BJ (cell line): ENCODE data around the gene CASQ2. TPM values are rescaled to one million over a fixed set of nuclear protein-coding genes. Genes with fewer than 3 reads are reported as not detected.

Experiments
- CTCF ChIA-PET: fragments of 350-600 bp; formaldehyde crosslinking; extraction: SDS; loops from one replicate; lab custom pipeline; 2021; ENCODE audit warnings: antibody characterized with exemption, inconsistent platforms; lab: Yijun Ruan, JAX
- POLR2A ChIA-PET: fragments of 300-600 bp; sonication (Branson Sonifier 250); formaldehyde crosslinking; extraction: SDS; loops from one replicate; lab custom pipeline; 2021; ENCODE audit warnings: antibody characterized with exemption; lab: Charles Lee
- DNase-seq: peaks from one replicate; pipeline ENCODE4 v3.0.0-alpha.2; 2011; ENCODE audit warnings: low read depth
- H3K27me3 ChIP-seq: 2 replicates; pipeline ENCODE4 v1.6.0; 2011; ENCODE audit warnings: low read length; ENCODE audit not compliant: control insufficient read depth, insufficient read depth
- H3K36me3 ChIP-seq: 2 replicates; pipeline ENCODE4 v1.5.1; 2011; ENCODE audit warnings: low read length; ENCODE audit not compliant: control insufficient read depth, insufficient read depth
- H3K4me3 ChIP-seq: 2 replicates; pipeline ENCODE4 v1.5.1; 2011; ENCODE audit warnings: low read depth, mild to moderate bottlenecking, control low read depth, low read length
- polyA plus RNA-seq: library from polyadenylated mRNA; depleted of rRNA; stranded (reverse); fragments of >200 nt; gene quantifications from 2 replicates; pipeline ENCODE4 v1.2.3, GENCODE V29; 2011
- TF ChIP-seq, protein P1 (sequence below): IDR thresholded peaks from 2 replicates; pipeline ENCODE4 v1.5.1; 2011; ENCODE audit warnings: low read depth, mild to moderate bottlenecking, control low read depth, inconsistent platforms, low read length, moderate library complexity; ENCODE audit not compliant: insufficient read depth

CASQ2 gene
- polyA plus RNA-seq, 1 experiment = not detected

DNA sequence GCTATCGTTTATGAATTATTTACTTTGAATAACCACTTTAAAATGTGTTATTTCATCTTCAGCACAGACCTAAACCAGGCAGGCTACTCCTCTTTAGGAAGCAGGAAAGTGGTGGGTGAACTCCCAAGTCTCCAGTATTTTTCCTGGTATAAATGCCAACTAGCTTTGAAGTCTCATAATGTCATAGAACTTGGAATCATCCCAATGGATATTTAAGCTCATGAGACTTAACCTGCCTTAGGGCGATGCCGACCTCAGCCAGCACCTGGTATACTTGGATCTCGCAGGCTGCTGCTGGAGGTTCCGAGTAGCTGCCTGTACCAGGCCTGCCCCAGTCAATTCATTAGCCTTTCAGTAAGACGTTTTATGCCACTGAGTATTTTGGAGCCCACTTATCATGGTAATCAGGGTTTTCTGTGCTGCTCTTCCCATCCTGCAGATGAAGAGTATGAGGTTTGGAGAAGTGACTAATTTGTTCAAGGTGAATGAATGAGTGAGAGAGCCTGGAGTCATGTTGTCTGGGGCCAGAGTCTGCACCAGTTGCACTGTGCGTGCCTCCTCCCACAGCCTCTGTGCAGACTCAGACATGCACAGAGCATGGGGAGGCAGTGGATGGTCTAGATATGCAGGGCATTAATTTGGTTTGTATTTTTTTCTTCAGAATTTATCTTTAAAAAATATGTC is 91.9 kb downstream of the CASQ2 start:
- CTCF ChIA-PET = no interaction called here
- Histone ChIP-seq H3K36me3 (no peaks in the 10 kb centered on the region; the same call in none of the 2 replicates), H3K27me3 (no peaks in the 10 kb centered on the region), H3K4me3 (no peak overlapping the region)
- TF ChIP-seq, protein P1, sequence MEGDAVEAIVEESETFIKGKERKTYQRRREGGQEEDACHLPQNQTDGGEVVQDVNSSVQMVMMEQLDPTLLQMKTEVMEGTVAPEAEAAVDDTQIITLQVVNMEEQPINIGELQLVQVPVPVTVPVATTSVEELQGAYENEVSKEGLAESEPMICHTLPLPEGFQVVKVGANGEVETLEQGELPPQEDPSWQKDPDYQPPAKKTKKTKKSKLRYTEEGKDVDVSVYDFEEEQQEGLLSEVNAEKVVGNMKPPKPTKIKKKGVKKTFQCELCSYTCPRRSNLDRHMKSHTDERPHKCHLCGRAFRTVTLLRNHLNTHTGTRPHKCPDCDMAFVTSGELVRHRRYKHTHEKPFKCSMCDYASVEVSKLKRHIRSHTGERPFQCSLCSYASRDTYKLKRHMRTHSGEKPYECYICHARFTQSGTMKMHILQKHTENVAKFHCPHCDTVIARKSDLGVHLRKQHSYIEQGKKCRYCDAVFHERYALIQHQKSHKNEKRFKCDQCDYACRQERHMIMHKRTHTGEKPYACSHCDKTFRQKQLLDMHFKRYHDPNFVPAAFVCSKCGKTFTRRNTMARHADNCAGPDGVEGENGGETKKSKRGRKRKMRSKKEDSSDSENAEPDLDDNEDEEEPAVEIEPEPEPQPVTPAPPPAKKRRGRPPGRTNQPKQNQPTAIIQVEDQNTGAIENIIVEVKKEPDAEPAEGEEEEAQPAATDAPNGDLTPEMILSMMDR = no peak
- no peak for DNase-seq
- POLR2A ChIA-PET = no interaction called here

DNA sequence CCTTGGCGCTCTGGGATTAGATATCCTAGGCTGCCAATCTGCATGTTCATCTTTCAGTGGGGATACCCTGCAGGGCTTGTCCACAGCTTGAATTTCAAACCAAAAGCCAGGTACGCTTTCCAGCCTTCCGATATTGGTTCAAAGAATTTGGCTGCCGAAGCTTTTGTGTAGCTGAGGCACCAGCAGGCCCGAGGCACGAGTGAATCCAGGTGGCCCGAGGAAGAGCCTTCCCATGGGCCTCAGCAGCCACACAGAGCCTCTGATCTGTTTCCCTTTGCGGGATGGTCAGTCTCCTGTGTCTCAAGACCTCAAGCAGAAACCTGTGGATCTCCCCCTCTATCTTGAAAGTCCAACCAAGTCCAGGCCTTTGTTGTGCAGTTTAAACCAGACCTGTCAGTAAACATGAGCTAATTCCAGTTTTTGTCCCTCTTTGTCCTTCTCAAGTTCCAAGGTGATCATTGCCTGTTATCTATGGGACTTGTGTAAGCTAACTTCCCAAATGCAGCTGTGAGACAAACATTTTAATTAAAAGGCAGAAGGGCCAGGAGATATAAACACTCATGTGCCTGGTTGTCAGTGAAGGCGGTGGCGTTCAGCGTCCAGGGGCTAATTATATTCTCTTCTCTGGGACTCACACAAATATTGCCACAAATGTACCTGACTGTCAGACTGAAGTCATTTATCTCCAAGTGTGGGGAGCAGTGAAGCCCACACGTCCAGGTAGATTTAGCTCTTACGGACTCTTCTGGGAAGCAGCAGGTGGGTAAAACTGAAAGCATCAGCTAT is 96.1 kb downstream of the CASQ2 start:
- CTCF ChIA-PET = interaction anchor here (3.9 kb wide), 1 partner anchor 35 kb away, joined by 14 read pairs; no protein-coding TSS in a partner anchor
- Histone ChIP-seq H3K4me3 (no peak overlapping the region), H3K36me3 (no peaks in the 10 kb centered on the region; the same call in none of the 2 replicates), H3K27me3 (no peaks in the 10 kb centered on the region)
- TF ChIP-seq, protein P1 = no peak
- POLR2A ChIA-PET = no interaction called here
- DNase-seq = no peak

DNA sequence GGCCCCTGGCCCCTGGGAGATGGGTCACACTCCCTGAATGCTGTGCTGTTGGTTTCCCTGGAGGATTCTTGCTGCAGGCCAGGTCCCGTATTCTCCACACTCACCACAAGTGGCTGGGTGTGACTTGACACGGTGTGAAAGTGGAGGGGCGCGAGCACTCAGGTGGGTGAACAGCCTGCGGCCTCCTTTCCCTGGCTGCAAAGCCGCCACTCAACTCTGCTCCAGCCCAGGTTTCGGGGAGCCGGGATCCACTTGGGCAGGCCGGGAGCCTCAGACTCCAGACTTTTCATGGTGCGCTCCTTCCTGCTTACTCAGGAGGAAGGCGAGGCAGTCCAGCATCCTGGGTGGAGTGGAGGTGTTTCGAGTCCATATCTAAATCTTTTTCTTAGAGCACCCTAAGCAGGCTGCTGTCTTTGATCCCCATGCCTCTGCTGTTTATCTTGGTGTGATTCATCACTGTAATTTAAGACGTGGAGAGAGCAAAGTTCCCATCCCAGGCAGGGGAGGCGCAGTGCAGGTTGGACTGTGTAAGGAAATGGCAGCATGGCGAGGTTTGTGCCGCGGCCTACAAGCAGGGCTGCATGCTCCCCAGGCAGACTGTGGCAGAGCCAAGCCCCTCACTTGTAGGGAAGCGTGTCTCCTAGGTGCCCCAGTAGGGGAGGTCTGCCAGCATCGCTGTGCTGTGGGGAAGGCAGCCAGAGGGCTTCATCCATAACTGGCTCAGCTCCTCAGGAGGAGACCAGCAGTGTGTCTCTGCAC is 97.2 kb downstream of the CASQ2 start:
- Histone ChIP-seq H3K4me3 (no peak overlapping the region), H3K27me3 (no peaks in the 10 kb centered on the region), H3K36me3 (peaks cover under 1% of the 10 kb centered on the region)
- TF ChIP-seq, protein P1 = no peak
- no peak for DNase-seq
- POLR2A ChIA-PET = no interaction called here
- CTCF ChIA-PET = interaction anchor here (1.3 to 3.9 kb wide), 2 partner anchors 8 to 36 kb away, joined by 4 to 14 read pairs; no protein-coding TSS in a partner anchor

DNA sequence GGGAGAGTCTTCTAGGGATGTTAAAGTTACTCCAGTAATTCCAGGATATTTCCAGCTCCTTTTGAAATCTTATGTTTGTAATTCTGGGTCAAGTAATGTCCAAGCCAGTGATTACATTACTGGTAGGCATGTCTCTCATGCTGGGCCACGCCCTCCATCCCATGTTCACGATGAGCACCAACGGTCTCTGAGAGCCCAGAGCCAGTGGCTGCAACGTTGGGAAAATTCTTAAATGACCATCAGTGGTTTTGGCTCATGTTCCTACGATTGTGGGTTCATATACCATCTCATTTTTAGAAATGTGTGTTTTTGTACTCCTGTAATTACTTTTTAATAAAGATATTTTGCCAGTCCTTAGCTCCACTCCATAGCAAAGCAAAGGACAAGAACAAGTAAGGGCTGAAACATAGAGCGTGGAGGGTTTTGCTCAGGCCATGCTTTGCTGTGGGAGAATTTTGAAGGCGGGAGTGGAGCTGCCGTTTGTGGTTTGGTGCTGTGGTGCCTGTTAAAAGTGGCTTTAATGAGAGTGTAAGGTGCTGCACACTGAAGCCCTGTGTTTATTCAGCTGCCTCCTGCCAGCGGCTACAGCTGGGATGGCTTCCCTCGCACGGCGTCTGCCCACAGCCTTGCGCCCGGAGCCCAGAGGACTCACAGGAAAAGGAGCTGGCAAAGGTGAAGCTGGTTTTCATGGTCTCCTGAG is 97.9 kb downstream of the CASQ2 start:
- H3K4me3 ChIP-seq = no peak overlapping the region
- no peaks in the 10 kb centered on the region for H3K27me3 ChIP-seq
- DNase-seq = no peak
- ChIA-PET CTCF (interaction anchor here (0.8 to 1.3 kb wide), 4 partner anchors 9 to 31 kb away, joined by 3 to 4 read pairs (median 4); no protein-coding TSS in a partner anchor), POLR2A (no interaction called here)
- peaks cover 3% of the 10 kb centered on the region for H3K36me3 ChIP-seq
- TF ChIP-seq, protein P1 = no peak
